Osteocyte (in vitro differentiated cells): Measurements from ENCODE around the gene WDR43. TPM values are rescaled to one million over a fixed set of nuclear protein-coding genes. Genes with fewer than 3 reads are reported as not detected.

ENCODE experiments used
- DNase-seq: peaks from one replicate; pipeline ENCODE4 v3.0.0; 2021; ENCODE audit warnings: mixed read lengths; ENCODE audit not compliant: unreplicated experiment; ENCODE audit errors: extremely low spot score
- H3K27ac Mint-ChIP-seq: one replicate; pipeline ENCODE4 v1.8.0; 2021; ENCODE audit warnings: mild to moderate bottlenecking, mixed read lengths; ENCODE audit not compliant: unreplicated experiment
- H3K27me3 Mint-ChIP-seq: one replicate; pipeline ENCODE4 v1.8.0; 2021; ENCODE audit warnings: mixed read lengths; ENCODE audit not compliant: unreplicated experiment
- H3K36me3 Mint-ChIP-seq: one replicate; pipeline ENCODE4 v1.8.0; 2021; ENCODE audit warnings: mixed read lengths; ENCODE audit not compliant: unreplicated experiment
- H3K4me1 Mint-ChIP-seq: one replicate; pipeline ENCODE4 v1.8.0; 2021; ENCODE audit warnings: mixed read lengths; ENCODE audit not compliant: unreplicated experiment
- H3K4me3 Mint-ChIP-seq: one replicate; pipeline ENCODE4 v1.8.0; 2021; ENCODE audit warnings: mild to moderate bottlenecking, moderate library complexity, mixed read lengths; ENCODE audit not compliant: unreplicated experiment
- H3K9me3 Mint-ChIP-seq: one replicate; pipeline ENCODE4 v1.8.0; 2021; ENCODE audit warnings: mixed read lengths; ENCODE audit not compliant: unreplicated experiment
- total RNA-seq: library from RNA; stranded (reverse); gene quantifications from 2 replicates; pipeline ENCODE4 v1.2.1, GENCODE V29; 2021
- TF ChIP-seq, protein P1 (sequence below): fragments of 200-600 bp; sonication (generic); IDR thresholded peaks from 2 replicates; pipeline ENCODE4 v1.5.0; 2021; ENCODE audit warnings: antibody characterized with exemption, mild to moderate bottlenecking, moderate library complexity

Gene WDR43
- total RNA-seq, 1 donor from 2014 or later: 39.8 TPM

DNA sequence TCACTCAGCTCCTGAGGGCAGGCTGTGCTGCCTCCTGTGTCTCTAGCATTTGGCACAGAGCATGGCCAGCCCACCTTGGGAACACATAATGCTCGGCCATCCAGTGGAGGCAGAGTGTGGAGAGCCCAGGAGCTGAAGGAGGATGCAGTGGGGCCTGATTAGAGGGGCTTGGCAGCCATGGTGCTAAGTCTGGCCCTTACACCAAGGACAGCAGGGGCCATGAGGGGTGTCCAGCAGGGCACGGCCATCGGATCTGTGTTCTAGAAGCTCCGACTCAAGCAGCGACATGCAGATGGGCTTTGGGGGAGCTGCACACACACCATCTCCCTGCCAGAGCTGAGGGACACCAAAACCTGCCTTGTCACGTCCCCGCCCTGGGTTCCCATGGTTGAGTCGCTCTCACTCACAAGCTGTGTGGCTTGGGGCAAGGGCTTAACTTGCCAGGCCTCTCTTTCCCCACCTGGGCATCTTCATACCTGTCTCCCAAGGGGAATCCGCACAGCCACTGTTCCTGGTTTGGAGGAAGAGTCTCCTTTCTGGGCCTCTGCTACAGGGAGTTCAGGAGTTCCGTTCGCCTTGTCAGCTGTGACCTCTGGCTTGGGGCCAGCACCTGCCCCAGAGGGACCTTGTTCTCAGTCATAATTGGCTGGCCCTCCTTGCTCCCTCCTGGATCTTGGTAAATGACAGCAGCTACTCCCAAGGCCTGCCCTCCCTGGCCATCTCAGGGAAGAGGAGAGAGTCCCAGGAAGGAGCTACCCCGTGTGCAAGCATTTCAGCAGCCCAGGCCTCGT is 85.3 kb downstream of the WDR43 start:
- H3K36me3 Mint-ChIP-seq: no peaks in the 10 kb centered on the region
- no peaks in the 10 kb centered on the region for H3K4me1 Mint-ChIP-seq
- TF ChIP-seq, protein P1, sequence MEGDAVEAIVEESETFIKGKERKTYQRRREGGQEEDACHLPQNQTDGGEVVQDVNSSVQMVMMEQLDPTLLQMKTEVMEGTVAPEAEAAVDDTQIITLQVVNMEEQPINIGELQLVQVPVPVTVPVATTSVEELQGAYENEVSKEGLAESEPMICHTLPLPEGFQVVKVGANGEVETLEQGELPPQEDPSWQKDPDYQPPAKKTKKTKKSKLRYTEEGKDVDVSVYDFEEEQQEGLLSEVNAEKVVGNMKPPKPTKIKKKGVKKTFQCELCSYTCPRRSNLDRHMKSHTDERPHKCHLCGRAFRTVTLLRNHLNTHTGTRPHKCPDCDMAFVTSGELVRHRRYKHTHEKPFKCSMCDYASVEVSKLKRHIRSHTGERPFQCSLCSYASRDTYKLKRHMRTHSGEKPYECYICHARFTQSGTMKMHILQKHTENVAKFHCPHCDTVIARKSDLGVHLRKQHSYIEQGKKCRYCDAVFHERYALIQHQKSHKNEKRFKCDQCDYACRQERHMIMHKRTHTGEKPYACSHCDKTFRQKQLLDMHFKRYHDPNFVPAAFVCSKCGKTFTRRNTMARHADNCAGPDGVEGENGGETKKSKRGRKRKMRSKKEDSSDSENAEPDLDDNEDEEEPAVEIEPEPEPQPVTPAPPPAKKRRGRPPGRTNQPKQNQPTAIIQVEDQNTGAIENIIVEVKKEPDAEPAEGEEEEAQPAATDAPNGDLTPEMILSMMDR: no peak
- H3K27me3 Mint-ChIP-seq: no peaks in the 10 kb centered on the region
- H3K4me3 Mint-ChIP-seq: no peak overlapping the region
- no peak overlapping the region for H3K27ac Mint-ChIP-seq
- no peak for DNase-seq
- H3K9me3 Mint-ChIP-seq: no peaks in the 10 kb centered on the region

DNA sequence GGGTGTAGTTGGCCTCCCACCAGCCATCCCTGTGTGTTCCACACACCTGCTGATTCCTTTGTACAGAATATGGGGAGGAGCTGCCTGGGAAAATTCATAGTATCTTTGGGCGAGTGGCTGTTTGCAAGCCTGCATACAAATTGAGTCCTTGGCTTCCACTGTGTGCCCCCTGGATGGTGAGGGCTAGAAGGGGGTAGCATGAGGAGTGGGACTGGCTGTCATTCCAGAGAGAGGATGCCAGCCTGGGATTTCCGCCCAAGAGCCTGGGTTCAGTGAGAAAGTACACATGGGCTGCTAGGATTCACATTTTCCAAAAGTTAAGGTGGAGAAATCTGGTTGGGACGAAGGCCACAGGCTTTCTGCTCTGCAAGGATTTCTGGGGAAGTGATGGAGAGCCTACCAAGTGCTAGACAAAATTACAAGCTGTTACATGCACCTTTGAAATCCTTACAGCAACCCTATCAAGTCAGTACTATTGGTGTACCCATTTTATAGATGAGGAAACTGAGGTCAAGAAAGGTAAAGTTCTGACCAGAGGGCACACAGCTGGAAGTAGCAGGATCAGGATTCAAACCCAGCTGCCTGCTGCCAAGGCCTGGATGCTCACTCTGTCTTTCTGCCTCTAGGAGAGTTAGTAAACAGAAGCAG is 86.0 kb downstream of the WDR43 start:
- DNase-seq: no peak
- TF ChIP-seq, protein P1: no peak
- Mint-ChIP-seq H3K27ac (no peak overlapping the region), H3K36me3 (no peaks in the 10 kb centered on the region), H3K27me3 (no peaks in the 10 kb centered on the region), H3K9me3 (no peaks in the 10 kb centered on the region), H3K4me3 (no peak overlapping the region), H3K4me1 (no peaks in the 10 kb centered on the region)

DNA sequence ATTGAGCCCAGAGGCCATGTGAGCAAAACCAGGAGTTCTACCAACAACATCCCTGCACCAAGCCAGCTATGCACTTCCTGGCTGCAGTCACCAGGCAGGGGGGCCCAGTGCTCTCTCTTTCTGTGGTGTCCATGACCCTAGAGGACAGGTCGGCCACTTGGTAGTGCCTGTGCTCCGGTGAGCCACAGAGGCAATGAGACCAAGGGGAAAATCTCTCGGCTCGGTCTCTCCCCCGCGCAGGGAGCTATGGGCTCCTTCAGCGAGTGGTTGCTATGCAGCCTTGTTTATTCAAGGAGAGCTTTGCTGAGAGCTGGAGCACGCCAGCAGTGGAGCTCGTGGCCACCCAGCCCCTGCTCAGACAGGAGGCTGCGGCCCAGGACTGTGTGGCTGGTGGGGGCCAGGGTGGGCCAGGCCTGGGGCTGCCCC is 86.6 kb downstream of the WDR43 start, which contains the start of gene TOGARAM2:
TSS of gene TOGARAM2 (plus strand) at position 283 of the 426 bp plus-strand sequence. CDS start 13,537 bp downstream, outside the sequence.
- no peak for DNase-seq
- H3K36me3 Mint-ChIP-seq: no peaks in the 10 kb centered on the region
- H3K27ac Mint-ChIP-seq: no peak within 1 kb of the TSS
- H3K9me3 Mint-ChIP-seq: no peaks in the 10 kb centered on the region
- no peaks in the 10 kb centered on the region for H3K4me1 Mint-ChIP-seq
- H3K27me3 Mint-ChIP-seq: no peaks in the 10 kb centered on the region
- TF ChIP-seq, protein P1: no peak
- H3K4me3 Mint-ChIP-seq: no peak within 1 kb of the TSS

DNA sequence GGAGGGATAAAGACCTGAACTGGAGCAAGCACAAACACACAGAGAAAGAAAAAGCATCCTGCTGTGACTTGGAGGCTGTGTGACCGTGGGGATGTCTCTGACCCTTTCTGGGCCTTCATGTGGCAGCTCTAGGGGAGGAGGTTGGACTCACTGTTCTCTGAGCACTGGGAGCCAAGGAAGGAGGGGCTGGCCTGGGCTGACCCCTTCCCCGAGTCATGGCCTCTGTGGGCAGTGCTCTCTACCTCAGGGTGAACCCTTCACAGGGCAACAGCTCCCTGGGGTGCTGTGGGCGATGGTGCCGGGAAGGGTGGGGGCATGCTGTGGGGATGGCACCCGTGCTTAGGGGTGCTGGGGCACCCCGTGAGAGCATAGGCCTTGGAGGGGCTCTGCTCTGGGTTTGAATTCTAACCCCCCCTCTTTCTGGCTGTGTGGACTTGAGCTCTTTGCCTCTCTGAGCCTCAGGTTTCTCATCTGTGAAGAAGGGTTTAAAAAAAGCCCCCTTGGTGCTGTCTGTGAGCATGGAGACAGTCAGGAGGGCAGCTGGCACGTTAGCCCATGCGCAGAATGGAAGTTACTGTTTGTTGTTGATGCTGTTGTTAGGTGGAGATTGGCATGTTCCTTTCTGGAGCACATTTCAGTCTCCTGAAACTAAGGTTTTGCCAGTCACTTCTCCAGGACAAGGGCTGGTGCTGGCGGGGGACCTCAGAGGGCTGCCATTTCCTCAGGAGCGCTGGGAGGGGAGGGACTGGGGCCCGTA is 87.3 kb downstream of the WDR43 start:
- Mint-ChIP-seq H3K36me3 (no peaks in the 10 kb centered on the region), H3K27ac (no peak overlapping the region), H3K27me3 (no peaks in the 10 kb centered on the region), H3K9me3 (no peaks in the 10 kb centered on the region), H3K4me1 (no peaks in the 10 kb centered on the region), H3K4me3 (no peak overlapping the region)
- TF ChIP-seq, protein P1: no peak
- DNase-seq: no peak
